Testis (tissue), 5 donors: ENCODE measurements around the gene TMSB15A. TPM values are rescaled to one million over a fixed set of nuclear protein-coding genes. Genes with fewer than 3 reads are reported as not detected.

Source experiments
- DNase-seq: peaks from one replicate; pipeline ENCODE4 v3.0.0-alpha.2; 2019
- H3K27ac ChIP-seq, 2 donors: fragments of 200-600 bp; sonication (generic); one replicate each; pipeline ENCODE4 v1.5.1; 2019
- H3K27me3 ChIP-seq: fragments of 200-600 bp; sonication (generic); one replicate; pipeline ENCODE4 v1.5.1; 2019
- H3K36me3 ChIP-seq: fragments of 200-600 bp; sonication (generic); one replicate; pipeline ENCODE4 v1.5.1; 2017; ENCODE audit warnings: low read depth; ENCODE audit errors: missing control alignments
- H3K4me1 ChIP-seq: fragments of 200-600 bp; sonication (generic); one replicate; pipeline ENCODE4 v1.5.1; 2019
- H3K4me3 ChIP-seq, 2 donors: fragments of 200-600 bp; sonication (generic); one replicate each; pipeline ENCODE4 v1.5.1; 2017 to 2019
- H3K9me3 ChIP-seq: fragments of 200-600 bp; sonication (generic); one replicate; pipeline ENCODE4 v1.5.1; 2017
- POLR2A ChIP-seq: fragments of 450-650 bp; IDR thresholded peaks from one replicate; pipeline ENCODE4 v1.6.1; 2017; ENCODE audit warnings: antibody characterized with exemption, mild to moderate bottlenecking, moderate library complexity
- WGBS, 2 donors: methylation state at CpG; one replicate each; pipeline ENCODE4 v1.1.5; 2018; 5-methylcytosine and 5-hydroxymethylcytosine counted together
- intact Hi-C: fragments of 100-400 bp; cut with DNase I; formaldehyde crosslinking; loops from one replicate; pipeline ENCODE4 v1.15.1; 2023; ENCODE audit warnings: low total_unique reads
- long read RNA-seq, 2 donors: transcript quantifications; one replicate each; lab custom pipeline, GENCODE V29; 2026
- polyA plus RNA-seq: library from polyadenylated mRNA; stranded (reverse); fragments of 350-450 nt; fragmentation: Illumina TruSeq; extraction: RNeasy Lipid Tissue Mini Kit (QIAGEN cat#74804); gene quantifications from one replicate; pipeline ENCODE4 v1.2.3, GENCODE V29; 2014; ENCODE audit warnings: low read depth, low replicate concordance; ENCODE audit not compliant: insufficient read depth
- total RNA-seq, 2 donors: library from RNA; depleted of rRNA; stranded (reverse); fragments of >200 nt; gene quantifications; one replicate each; pipeline ENCODE4 v1.2.3, GENCODE V29; 2016
- TF ChIP-seq, protein P1 (sequence below), 3 experiments: fragments of 450-650 bp in 2 of 3; fragments of 200-600 bp in 1 of 3; sonication (generic) in 1 of 3; IDR thresholded peaks; one replicate each; pipeline ENCODE4 v1.5.1; 2016 to 2019; ENCODE audit warnings: antibody characterized with exemption in 3 of 3, mild to moderate bottlenecking in 2 of 3, moderate library complexity in 1 of 3

Gene TMSB15A
- total RNA-seq (1 to 10 TPM; 3.7 to 9.2 TPM), polyA plus RNA-seq (6.8 TPM)
- long read RNA-seq, donor 1, transcript TMSB15A-201 (3 exons, 685 nt): major isoform, 20 of 20 reads
- long read RNA-seq, donor 1, partial matches to known transcripts: 0 of 20 reads
- long read RNA-seq, donor 1, other reads (novel, unspliced or antisense): 0 of 20 reads
- long read RNA-seq, donor 2, transcript TMSB15A-201 (3 exons, 685 nt): major isoform, 13 of 18 reads
- long read RNA-seq, donor 2, partial matches to known transcripts: 5 of 18 reads
- long read RNA-seq, donor 2, other reads (novel, unspliced or antisense): 0 of 18 reads

GRCh38 chrX:102515975-102516941 lies at the start of gene TMSB15A:
Gene TMSB15A, minus strand, starts transcription at chrX:102516739.
- 1 to 2% methylated on average over 11 to 16 of the region's 62 CpGs for WGBS, 2 donors
- intact Hi-C loops: no loop called here
- no peaks in the 10 kb centered on the region for H3K4me1 ChIP-seq

DNA sequence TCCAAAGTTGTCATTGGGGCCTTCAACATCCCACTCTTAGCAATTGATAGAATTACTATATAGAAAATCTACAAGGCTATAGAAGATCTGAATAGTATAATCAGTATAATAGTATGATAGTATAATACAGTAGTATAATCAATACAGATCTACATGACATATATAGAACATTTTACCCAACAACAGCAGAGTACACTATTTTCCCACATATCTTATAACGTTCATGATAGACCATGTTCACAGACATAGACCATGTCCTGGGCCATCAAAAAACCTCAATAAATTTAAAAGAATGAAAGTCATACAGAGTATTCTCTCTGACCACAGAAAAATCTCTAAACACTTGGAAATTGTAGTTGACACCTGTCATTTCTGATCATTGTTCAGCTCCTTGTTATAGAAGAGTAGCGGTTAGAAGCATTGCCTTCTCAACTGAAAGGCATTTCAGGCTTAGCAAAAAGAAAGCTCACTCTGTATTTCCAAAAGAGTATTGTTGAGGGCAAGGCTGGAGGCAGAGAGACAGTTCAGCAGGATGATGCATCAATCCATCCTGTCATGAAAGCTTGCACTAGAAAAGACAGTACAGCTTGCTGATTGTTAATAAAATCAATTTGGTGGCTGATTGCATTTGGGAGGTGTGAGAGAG lies 44.0 kb upstream of the TMSB15A start:
- TF ChIP-seq, protein P1, sequence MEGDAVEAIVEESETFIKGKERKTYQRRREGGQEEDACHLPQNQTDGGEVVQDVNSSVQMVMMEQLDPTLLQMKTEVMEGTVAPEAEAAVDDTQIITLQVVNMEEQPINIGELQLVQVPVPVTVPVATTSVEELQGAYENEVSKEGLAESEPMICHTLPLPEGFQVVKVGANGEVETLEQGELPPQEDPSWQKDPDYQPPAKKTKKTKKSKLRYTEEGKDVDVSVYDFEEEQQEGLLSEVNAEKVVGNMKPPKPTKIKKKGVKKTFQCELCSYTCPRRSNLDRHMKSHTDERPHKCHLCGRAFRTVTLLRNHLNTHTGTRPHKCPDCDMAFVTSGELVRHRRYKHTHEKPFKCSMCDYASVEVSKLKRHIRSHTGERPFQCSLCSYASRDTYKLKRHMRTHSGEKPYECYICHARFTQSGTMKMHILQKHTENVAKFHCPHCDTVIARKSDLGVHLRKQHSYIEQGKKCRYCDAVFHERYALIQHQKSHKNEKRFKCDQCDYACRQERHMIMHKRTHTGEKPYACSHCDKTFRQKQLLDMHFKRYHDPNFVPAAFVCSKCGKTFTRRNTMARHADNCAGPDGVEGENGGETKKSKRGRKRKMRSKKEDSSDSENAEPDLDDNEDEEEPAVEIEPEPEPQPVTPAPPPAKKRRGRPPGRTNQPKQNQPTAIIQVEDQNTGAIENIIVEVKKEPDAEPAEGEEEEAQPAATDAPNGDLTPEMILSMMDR (IDR thresholded peaks at IDR 0.05): no peak
- TF ChIP-seq POLR2A: no peak
- Histone ChIP-seq H3K4me3 (no peak overlapping the region), H3K36me3 (no peaks in the 10 kb centered on the region), H3K4me1 (no peaks in the 10 kb centered on the region), H3K27me3 (no peaks in the 10 kb centered on the region), H3K27ac (no peak overlapping the region), H3K9me3 (no peaks in the 10 kb centered on the region)
- 80 to 94% methylated on average over 2 of the region's 2 CpGs for WGBS, 2 donors
- intact Hi-C loops: no loop called here
- DNase-seq: no peak

More at GRCh38 chrX:102515975-102516941, at the start of gene TMSB15A:
- Histone ChIP-seq H3K4me3 (peak within 1 kb of the TSS; percentile 18 to 47), H3K36me3 (no peaks in the 10 kb centered on the region), H3K27me3 (no peaks in the 10 kb centered on the region), H3K9me3 (no peaks in the 10 kb centered on the region), H3K27ac (peak within 1 kb of the TSS in 1 of 2 donors; percentile 24)
- TF ChIP-seq, protein P1 (IDR thresholded peaks at IDR 0.05): no peak
- TF ChIP-seq POLR2A: no peak
- DNase-seq: peak; percentile 77

DNA sequence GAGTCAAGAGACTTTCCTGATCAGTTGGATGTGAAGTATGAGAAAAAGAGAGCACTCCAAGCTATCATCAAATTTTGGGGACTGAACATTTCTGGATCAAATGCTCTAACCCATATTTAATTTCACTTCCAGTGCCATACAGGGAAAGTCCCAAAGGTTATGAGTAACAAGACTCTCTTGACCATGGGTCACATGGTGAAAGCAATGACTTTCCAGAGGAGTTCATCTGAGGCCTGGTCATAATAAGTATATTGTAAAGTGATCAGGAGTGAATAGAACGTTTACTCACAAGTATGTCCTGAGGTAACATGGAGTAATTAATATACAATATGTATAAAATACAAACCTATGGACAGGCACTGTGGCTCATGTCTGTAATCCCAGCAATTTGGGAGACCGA lies 42.1 kb upstream of the TMSB15A start:
- Histone ChIP-seq H3K36me3 (no peaks in the 10 kb centered on the region), H3K4me3 (no peak overlapping the region), H3K9me3 (no peaks in the 10 kb centered on the region), H3K27me3 (no peaks in the 10 kb centered on the region), H3K27ac (no peak overlapping the region), H3K4me1 (no peaks in the 10 kb centered on the region)
- no peak for TF ChIP-seq POLR2A
- TF ChIP-seq, protein P1 (IDR thresholded peaks at IDR 0.05): no peak
- 79 to 94% methylated on average over 2 of the region's 2 CpGs for WGBS, 2 donors
- DNase-seq: no peak
- intact Hi-C loops: no loop called here

- intact Hi-C loops: no loop called here
- Histone ChIP-seq H3K27ac (no peak overlapping the region), H3K4me1 (no peaks in the 10 kb centered on the region), H3K36me3 (no peaks in the 10 kb centered on the region), H3K9me3 (no peaks in the 10 kb centered on the region), H3K27me3 (no peaks in the 10 kb centered on the region), H3K4me3 (no peak overlapping the region)
- TF ChIP-seq POLR2A: no peak
- TF ChIP-seq, protein P1 (IDR thresholded peaks at IDR 0.05): no peak
- DNase-seq: no peak
- WGBS, 2 donors: 81 to 84% methylated on average over 13 to 19 of the region's 23 CpGs
Observed at GRCh38 chrX:102548231-102548630, 31.7 kb upstream of the TMSB15A start.
